KBM-7 (cell line): ENCODE results near the gene ZDHHC14.

Source experiments
- DNase-seq: peaks from one replicate; pipeline ENCODE4 v3.0.0-alpha.2; 2015
- in situ Hi-C: fragments of 300-500 bp; cut with MboI; formaldehyde crosslinking; loops from 2 replicates; pipeline ENCODE4 v1.14.3; 2020; ENCODE audit warnings: low sequenced_read_pairs, low pct_unique_long_range_greater_than_20kb, mixed read lengths

The ZDHHC14 gene

DNA sequence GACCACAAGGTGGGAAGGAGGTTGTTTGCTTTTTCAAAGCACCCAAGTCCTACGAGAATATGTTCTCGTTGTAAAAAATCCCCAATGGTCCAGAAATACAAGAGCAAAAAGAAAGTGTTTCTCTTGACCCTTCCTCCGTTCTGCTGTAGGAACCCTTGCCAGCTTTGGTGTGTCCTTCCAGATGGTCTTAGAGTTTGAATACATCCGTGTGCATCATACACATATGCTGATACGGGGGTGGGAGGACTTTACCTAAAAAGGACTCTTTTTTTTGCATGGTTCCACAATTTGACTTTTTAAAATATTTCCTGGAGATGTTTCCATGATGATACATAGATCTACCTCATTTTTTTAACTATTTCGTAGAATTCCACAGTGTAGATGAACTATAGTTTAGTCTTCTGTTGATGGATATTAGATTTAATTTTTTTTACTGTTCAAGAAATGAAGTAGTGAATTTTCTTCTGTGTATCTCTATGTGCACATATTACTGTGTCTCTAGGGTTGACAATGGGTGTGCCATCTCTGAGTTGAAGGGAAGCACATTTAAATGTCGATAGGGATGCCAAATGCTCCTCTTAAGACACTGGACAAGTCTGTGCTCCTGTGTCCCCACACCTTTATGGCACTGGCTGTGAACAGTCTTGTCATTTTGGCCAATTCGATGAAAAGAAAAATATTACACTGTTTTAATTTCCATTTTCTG lies 259.9 kb downstream of the ZDHHC14 start:
- no peak for DNase-seq
- in situ Hi-C loops, result no loop called here

GRCh38 chr6:157641837-157642236 lies 260.8 kb downstream of the ZDHHC14 start:
- in situ Hi-C loops, result no loop called here
- DNase-seq, result no peak

DNA sequence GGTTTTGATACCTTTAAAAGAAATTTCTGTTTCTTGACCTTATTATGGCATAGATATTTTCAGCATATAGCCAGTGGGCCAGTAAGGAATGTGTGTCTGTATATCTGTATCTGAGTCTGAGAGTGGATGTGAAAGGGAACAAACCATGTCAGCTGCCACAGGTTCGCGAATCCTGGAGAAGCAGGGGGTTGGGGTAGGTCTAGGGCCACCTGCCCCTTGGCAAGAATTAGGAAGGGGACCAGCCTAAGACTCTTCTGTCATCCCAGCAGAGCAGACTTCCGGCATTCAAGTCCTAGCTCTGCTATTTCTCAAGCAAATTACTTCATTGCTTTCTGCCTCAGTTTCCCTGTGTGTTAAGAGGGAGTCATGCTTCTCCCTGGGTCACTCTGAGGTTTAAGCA lies 261.7 kb downstream of the ZDHHC14 start:
- in situ Hi-C loops, result no loop called here
- no peak for DNase-seq

DNA sequence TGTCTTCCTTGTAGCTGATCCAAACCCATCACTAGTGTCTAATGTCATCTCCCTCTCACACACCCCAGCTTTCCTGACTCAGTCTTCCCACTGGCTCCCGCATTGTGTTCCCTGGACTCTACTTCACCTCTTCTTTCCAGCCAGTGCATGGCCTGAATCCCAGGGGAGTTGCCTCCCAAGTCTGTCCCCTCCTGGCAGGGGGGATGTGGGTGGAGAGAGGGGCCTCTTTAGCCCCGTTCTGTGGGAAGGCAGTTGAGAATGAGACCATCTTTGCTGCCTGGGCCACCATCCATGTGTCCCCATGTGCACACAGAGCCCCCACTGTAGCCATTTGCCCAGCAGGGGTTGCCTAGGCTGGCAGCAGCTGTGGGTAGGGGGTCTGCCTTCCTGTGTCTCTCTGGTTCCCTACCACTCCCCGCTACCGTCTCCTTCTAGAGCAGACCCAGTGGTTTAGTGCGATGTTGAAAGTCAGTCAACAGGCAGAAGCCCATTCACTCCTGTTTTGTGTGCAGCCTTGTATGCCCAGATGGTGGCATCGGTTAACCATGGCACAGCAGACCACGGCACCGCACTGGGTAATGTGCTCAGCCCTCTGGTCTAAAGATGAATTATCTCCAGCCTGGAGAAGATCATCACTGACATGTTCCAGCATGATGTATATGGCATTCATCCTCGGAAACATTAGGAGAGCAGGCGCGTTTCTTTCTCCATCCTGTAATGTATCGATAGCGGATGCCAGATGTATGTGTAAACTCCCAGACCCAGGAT lies 263.2 kb downstream of the ZDHHC14 start:
- peak; percentile 25 for DNase-seq

DNA sequence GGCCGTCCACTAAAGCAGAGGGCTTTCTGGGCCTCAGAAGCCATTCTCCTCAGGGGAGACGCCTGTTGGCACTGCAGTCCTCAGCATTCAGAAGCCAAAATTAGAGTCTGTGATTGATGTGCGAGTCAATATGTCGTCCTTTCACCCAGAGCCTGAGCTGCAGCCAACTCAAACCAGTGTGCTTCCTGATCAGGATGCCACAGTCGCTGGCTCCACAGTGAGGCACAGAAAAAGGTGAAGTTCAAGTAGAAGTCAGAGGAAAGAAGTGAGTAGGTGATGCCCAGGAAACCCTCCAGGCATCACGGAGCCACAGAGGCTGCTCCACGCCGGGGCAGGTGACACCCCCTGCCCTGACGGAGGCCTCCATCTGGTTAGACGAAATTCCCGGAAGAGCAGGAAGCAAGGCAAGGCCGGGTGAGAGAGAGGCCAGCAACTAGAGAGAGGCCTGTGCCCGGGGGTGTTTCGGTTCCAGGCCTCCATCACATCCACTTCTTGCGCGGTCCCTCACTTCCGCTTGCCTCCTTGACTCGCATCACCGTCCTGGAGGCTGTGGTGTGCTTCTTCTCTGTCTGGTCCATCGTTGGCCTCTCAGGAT lies 264.3 kb downstream of the ZDHHC14 start:
- in situ Hi-C loops, result no loop called here
- no peak for DNase-seq

More for the DNA sequence above, 263.2 kb downstream of the ZDHHC14 start:
- in situ Hi-C loops, result no loop called here

- DNase-seq, result peak; percentile 57
- in situ Hi-C loops, result no loop called here
Measured at GRCh38 chr6:157646012-157646411, 265.0 kb downstream of the ZDHHC14 start.

GRCh38 chr6:157647261-157647915 lies 266.4 kb downstream of the ZDHHC14 start:
- peak; percentile 95 for DNase-seq
- in situ Hi-C loops, result no loop called here

DNA sequence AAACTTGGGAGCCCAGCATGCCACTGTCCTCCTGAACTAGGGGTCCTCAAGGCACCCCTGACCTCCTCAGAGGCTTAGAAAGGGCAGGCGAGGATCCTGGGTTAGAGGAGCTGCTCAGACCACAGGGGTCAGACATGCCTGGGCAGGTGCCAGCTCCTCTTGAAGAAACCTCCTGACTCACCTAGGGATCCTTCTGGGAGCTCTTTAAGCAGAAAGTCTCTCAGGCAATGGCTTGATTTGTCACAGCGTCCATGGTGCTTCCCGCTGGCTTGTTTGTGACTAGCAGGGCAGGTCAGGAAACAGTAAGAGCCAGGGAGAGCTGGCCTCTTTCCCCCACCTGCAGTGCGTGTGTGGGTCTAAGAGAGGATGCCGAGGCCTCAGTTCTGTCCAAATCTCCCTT lies 267.6 kb downstream of the ZDHHC14 start:
- DNase-seq, result peak; percentile 57
- in situ Hi-C loops, result no loop called here

GRCh38 chr6:157649311-157650260 lies 268.6 kb downstream of the ZDHHC14 start:
- in situ Hi-C loops, result no loop called here
- no peak for DNase-seq

GRCh38 chr6:157650261-157650640 lies 269.3 kb downstream of the ZDHHC14 start:
- in situ Hi-C loops, result no loop called here
- no peak for DNase-seq

DNA sequence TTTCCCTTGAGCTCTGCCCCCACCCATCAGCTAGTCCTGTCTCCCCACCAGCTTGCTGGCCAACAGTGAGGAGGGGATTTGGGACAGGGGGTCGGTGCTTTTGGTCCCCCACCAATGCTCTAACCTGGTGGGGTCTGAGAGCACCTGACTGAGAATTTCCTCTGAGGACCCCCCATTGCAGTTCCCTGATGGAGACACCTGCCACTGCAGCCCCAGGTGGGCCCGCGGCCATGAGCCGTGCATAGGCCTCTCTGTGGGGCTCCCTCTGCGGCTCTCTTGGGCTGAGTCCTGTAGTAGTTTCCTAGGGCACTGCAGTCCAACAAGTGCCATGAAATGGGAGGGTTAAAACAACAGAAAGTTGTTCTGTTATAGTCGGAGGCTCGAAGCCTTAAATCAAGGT lies 269.8 kb downstream of the ZDHHC14 start:
- in situ Hi-C loops, result no loop called here
- DNase-seq, result no peak

- in situ Hi-C loops, result no loop called here
- DNase-seq, result no peak
Measured at GRCh38 chr6:157651731-157652490, 270.9 kb downstream of the ZDHHC14 start.

DNA sequence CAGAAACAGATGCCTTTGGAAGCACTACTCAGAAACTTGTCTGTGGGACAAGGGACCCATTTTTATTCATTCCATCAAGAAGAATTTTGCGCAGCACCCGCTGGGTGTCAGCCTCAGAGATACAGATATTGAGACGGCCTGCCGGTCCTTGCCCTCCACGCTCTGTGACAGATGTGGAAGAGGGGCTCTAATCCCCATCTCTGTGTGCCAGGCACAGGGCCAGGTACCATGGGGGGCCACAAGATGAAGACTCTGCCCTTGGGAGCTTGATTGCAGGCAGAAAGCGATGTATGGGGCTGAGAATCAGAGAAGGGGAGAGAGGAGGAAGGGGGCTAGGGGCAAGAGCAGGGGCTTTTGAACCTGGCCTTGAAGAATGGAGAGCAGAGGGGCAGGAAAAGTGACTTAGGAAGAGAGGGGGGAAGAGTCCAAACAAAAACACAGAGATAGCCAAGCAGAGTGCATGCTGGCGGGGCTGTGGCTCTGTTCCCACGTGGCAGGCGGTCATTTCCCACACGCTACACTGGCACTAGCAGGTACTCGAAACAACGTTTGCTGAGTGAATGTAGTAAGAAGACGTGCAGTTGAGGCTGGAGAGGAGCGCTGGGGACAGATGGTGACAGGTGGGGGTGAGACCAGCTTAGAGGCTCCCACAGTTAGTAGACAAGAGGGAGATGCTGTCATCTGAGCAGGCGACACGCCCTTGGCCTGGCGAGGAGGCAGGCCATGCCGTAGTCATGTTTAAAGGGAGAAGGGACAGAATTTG lies 271.8 kb downstream of the ZDHHC14 start:
- in situ Hi-C loops, result no loop called here
- DNase-seq, result no peak

- in situ Hi-C loops, result no loop called here
- DNase-seq, result no peak
Measured at GRCh38 chr6:157653521-157653920, 272.5 kb downstream of the ZDHHC14 start.

- DNase-seq, result no peak
- in situ Hi-C loops, result no loop called here
Measured at GRCh38 chr6:157655139-157655538, 274.1 kb downstream of the ZDHHC14 start.

DNA sequence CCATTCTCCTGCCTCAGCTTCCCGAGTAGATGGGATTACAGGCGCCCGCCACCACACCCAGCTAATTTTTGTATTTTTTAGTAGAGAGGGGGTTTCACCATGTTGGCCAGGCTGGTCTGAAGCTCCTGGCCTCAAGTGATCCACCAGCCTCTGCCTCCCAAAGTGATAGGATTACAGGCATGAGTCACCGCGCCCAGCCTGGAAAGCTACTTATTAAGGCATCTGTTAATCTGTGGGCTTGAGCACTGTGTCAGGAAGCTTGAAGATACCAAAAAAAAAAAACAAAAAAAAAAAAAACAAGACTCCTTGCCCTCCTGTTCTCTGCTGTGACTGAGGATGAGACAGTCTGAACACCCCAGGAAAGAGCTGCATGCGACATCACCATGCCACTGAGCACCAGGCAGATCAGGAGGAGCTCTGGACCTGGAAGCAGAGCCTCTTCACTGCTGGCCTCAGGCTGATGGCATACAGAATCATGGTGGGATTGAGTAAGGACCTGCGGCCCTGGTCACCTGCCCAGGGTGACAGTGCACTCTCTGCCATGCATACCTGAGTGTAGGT lies 275.5 kb downstream of the ZDHHC14 start:
- no peak for DNase-seq
- in situ Hi-C loops, result no loop called here

- in situ Hi-C loops, result no loop called here
- DNase-seq, result no peak
Measured at GRCh38 chr6:157657754-157658153, 276.8 kb downstream of the ZDHHC14 start.
